MM.1S (cell line): ENCODE data around the gene FADS3.

Source experiments
- EZH2 ChIP-seq: fragments of 300-600 bp; sonication (generic); optimal IDR thresholded peaks from 2 replicates; pipeline ENCODE3; 2017; ENCODE audit warnings: low read depth, mild to moderate bottlenecking, antibody characterized with exemption, low read length, mixed read lengths
- EZH2phosphoT487 ChIP-seq: fragments of 300-600 bp; sonication (generic); IDR thresholded peaks from 2 replicates; pipeline ENCODE4 v1.6.1; 2018; ENCODE audit warnings: antibody characterized with exemption, low read length
- TF ChIP-seq, protein P1 (sequence below): fragments of 300-600 bp; sonication (generic); IDR thresholded peaks from 2 replicates; pipeline ENCODE4 v1.5.1; 2016; ENCODE audit warnings: antibody characterized with exemption, low read length, mixed read lengths

DNA sequence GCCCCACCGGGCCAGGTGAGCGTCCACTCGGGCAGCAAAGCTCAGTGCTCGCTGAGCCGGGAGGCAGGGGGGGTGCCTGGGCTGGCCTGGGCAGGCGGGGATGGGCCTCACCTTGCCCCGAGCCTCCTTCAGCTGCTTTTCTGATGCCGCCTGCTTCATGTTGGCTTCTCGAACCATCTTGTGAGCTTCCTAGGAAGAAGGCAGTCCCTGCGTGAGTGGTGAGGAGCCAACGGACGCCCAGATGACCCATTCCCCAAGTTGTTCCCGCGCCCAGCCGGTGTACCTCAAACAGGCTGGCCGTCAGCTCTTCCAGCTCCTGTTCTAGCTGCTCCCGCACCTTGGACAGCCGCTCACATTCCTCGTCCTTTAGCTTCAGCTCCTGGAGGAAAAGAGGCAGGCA is 15.9 kb upstream of the FADS3 start:
- TF ChIP-seq, protein P1, sequence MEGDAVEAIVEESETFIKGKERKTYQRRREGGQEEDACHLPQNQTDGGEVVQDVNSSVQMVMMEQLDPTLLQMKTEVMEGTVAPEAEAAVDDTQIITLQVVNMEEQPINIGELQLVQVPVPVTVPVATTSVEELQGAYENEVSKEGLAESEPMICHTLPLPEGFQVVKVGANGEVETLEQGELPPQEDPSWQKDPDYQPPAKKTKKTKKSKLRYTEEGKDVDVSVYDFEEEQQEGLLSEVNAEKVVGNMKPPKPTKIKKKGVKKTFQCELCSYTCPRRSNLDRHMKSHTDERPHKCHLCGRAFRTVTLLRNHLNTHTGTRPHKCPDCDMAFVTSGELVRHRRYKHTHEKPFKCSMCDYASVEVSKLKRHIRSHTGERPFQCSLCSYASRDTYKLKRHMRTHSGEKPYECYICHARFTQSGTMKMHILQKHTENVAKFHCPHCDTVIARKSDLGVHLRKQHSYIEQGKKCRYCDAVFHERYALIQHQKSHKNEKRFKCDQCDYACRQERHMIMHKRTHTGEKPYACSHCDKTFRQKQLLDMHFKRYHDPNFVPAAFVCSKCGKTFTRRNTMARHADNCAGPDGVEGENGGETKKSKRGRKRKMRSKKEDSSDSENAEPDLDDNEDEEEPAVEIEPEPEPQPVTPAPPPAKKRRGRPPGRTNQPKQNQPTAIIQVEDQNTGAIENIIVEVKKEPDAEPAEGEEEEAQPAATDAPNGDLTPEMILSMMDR: no peak
- TF ChIP-seq EZH2 (no peak), EZH2phosphoT487 (no peak)
